T47D (cell line): ENCODE results near the gene ILF3.

Experiments used
- DNase-seq, 2 experiments: peaks; one replicate each; pipeline versions ENCODE4 v3.0.0 to v3.0.0-alpha.2; 2011 to 2012; ENCODE audit warnings: low read depth in 1 of 2, low spot score in 1 of 2
- JUND ChIP-seq: IDR thresholded peaks from 2 replicates; pipeline ENCODE4 v1.6.1; 2012; ENCODE audit warnings: low read depth
- in situ Hi-C: cut with HindIII; loops from 2 replicates; pipeline ENCODE4 v1.10.0; 2016; ENCODE audit warnings: low sequenced_read_pairs, low pct_unique_long_range_greater_than_20kb

ILF3 gene

GRCh38 chr19:10653732-10654609 is at the start of gene ILF3:
Gene ILF3 (plus strand): TSS chr19:10654346. CDS start chr19:10670606, 16,260 bp downstream.
- in situ Hi-C loops, result no loop called here
- no peak for TF ChIP-seq JUND
- DNase-seq, result peak; percentile 95 to 100

GRCh38 chr19:10604460-10604980 is 49.6 kb upstream of the ILF3 start:
- DNase-seq, result peak; percentile 64 to 85
- TF ChIP-seq JUND, result no peak
- in situ Hi-C loops, result no loop called here

- no peak for TF ChIP-seq JUND
- no peak for DNase-seq
- in situ Hi-C loops, result no loop called here
These were observed 42.2 kb upstream of the ILF3 start for GRCh38 chr19:10611907-10612306.

GRCh38 chr19:10612499-10613119 is 41.5 kb upstream of the ILF3 start:
- no peak for DNase-seq
- in situ Hi-C loops, result no loop called here
- TF ChIP-seq JUND, result no peak

- in situ Hi-C loops, result no loop called here
- TF ChIP-seq JUND, result no peak
- DNase-seq, result no peak
These were observed 38.6 kb upstream of the ILF3 start for GRCh38 chr19:10615429-10616023.

- peak in 1 of 2 experiments; percentile 88 for DNase-seq
- TF ChIP-seq JUND, result no peak
- in situ Hi-C loops, result no loop called here
These were observed 36.6 kb upstream of the ILF3 start for GRCh38 chr19:10617409-10618121.

- no peak for DNase-seq
- no peak for TF ChIP-seq JUND
- in situ Hi-C loops, result no loop called here
These were observed 35.3 kb upstream of the ILF3 start for GRCh38 chr19:10618846-10619245.

GRCh38 chr19:10620786-10621185 is 33.4 kb upstream of the ILF3 start:
- TF ChIP-seq JUND, result no peak
- no peak for DNase-seq
- in situ Hi-C loops, result no loop called here

- in situ Hi-C loops, result no loop called here
- DNase-seq, result no peak
- no peak for TF ChIP-seq JUND
These were observed 32.2 kb upstream of the ILF3 start for GRCh38 chr19:10621966-10622365.

GRCh38 chr19:10624585-10624984 is 29.6 kb upstream of the ILF3 start:
- TF ChIP-seq JUND, result no peak
- in situ Hi-C loops, result no loop called here
- no peak for DNase-seq

GRCh38 chr19:10625003-10625761 is 29.0 kb upstream of the ILF3 start, which contains the start of gene SLC44A2:
Gene SLC44A2 (plus strand): TSS chr19:10625553. CDS start chr19:10625634, 81 bp downstream.
- DNase-seq, result peak; percentile 83 to 90
- TF ChIP-seq JUND, result 0 out of 2 replicates have a peak, but pooled peaks have one; percentile 16
- in situ Hi-C loops, result no loop called here

- no peak for TF ChIP-seq JUND
- DNase-seq, result no peak
- in situ Hi-C loops, result no loop called here
These were observed 28.4 kb upstream of the ILF3 start for GRCh38 chr19:10625762-10626138.
